Umbilical cord (tissue), 2 donors: ENCODE data around the gene STARD9. TPM values are rescaled to one million over a fixed set of nuclear protein-coding genes. Genes with fewer than 3 reads are reported as not detected.
"Not testable (repeated sequence)": the region's sequence is repeated elsewhere in the genome, so short reads cannot be mapped to it uniquely, and the experiment has no call there.

Experiments
- DNase-seq: peaks from one replicate; pipeline ENCODE4 v3.0.0-alpha.2; 2015; ENCODE audit warnings: low spot score
- total RNA-seq: library from RNA; depleted of rRNA; stranded (reverse); fragments of >200 nt; gene quantifications from one replicate; pipeline ENCODE4 v1.2.3, GENCODE V29; 2014; ENCODE audit warnings: low replicate concordance; ENCODE audit not compliant: insufficient read depth

STARD9 gene
- total RNA-seq, 1 donor from 2014 or later: 20.5 TPM

DNA sequence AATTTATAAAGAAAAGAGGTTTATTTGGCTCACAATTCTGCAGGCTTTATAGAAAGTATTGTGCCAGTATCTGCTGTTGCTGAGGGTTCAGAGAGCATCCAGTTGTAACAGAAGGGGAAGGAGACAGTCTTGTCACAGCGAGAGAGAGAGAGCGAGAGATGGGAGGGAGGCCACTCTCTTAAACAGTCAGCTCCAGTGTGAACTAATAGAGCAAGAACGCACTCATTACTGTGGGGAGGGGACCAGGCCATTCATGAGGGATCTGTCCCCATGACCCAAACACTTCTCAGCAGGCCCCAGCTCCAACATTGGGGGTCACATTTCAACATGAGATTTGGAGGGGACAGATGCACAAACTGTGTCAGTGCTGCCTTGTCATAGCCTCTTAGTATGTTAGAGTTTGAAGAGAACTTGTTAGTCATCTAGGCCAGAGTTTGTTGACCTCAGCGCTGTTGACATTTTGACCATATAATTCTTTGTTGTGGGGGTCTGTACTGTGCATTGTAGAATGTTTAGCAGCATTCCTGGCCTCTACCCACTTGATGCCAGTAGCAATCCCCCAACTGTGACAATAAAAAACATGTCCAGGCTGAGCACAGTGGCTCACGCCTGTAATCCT lies 15.3 kb downstream of the STARD9 start:
- DNase-seq: no peak

DNA sequence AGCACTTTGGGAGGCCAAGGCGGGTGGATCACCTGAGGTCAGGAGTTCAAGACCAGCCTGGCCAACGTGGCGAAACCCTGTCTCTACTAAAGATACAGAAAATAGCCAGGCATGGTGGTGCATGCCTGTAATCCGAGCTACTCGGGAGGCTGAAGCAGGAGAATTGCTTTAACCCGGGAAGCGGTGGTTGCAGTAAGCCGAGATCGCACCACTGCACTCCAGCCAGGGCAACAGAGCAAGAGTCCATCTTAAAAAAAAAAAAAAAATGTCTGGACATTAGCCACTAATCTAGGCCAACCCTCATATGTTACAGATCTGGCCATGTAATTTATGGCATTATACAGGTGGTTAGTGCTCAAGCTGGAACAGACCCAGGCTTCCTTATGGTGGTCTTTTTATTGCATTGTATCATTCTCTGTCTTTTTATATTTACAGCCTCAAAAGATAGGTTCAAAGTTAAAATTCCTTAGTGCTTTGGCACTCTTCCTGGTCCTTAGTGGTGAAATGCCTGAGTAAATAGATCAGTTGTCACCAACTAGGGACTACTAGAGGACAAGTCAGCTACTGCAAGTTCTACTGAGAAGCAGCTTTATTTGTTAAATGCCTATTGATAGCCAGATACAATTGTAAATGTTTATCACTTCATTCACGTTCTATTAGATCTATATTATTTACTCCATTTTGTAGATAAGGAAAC lies 16.0 kb downstream of the STARD9 start:
- DNase-seq: no peak

DNA sequence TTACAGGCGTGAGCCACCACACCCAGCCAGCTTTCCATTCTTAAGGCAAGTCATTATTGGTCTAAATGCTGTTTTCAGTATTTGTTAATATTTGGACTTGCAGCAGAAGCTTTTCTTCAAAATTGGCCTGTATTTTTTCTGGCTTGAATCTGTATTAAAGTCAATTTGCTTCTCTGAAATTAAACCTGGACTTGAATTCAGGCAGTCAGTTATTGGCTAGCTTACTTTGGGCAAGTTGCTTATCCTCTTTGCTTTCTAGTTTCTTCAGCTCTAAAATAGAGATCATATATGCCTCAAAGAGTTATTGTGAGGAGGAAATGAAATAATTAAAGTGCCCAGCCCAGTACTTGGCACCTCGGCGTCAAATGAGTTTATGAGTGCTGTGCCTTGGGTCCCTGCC lies 17.3 kb downstream of the STARD9 start:
- no peak for DNase-seq

DNA sequence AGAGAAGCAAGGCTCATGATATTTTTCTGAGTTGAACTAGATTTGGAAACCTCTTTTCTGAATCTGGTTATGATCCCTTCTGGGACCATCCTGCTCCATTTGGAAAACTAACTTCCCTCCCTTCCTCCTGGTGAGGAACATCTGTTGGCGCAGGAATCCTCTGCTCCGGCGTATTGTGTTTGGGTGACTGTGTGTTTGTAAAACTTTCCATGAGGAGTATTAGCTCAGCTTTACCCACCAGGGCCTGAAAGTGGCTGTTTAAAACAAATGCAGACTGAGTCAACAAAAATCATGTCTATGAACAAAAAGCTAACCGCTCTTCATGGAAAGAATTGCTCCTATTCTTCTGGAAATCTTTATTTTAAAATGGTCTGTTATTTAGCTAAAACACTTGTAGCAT lies 17.7 kb downstream of the STARD9 start:
- DNase-seq: peak; percentile 66

DNA sequence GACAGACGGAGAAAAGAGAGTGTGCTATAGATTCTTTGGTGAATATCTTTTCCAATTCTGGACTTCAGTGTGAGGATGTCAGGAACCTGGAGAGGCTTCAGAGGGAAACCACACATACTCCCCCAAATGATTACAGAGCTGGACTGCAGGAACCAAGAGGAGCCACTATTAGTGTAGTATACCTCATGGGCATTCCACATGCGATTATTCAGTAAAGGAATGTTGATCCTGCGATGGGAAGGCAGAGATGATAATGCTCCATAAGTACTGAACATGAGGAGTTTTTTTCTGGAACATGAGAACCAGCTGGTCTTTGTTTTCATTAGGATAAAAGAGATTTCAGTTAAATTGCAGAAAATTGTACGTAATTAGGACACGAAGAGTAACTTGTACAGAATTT lies 18.7 kb downstream of the STARD9 start:
- no peak for DNase-seq

DNA sequence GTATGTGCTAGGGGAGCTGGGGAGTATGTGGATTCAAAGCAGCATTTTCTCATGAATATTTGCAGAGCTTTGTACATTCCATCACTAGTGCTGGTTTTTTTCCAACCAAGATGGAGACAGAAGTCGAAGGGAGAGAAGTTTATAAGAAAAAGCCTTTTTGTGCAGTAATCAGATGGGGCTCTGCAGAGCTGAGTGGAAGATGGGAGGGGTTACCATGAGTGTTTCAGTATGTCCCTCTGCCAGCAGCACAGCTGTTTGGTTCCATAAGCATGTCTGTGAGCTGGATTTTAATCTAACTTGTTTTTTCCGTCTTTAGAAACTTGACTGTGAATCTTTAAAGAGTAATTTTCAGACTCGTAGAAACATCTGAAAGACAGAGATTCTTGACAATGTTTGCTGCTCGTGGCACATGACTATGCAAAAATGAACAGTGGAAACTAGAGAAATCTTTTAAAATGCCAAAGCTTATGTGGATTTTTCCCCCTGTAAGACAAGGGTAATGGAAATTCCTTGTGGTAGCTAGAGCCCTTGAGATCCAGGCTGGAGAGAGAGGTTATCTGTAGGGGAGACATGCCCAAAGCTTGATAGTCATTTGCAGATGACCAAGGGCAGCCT lies 20.3 kb downstream of the STARD9 start:
- peak; percentile 94 for DNase-seq

DNA sequence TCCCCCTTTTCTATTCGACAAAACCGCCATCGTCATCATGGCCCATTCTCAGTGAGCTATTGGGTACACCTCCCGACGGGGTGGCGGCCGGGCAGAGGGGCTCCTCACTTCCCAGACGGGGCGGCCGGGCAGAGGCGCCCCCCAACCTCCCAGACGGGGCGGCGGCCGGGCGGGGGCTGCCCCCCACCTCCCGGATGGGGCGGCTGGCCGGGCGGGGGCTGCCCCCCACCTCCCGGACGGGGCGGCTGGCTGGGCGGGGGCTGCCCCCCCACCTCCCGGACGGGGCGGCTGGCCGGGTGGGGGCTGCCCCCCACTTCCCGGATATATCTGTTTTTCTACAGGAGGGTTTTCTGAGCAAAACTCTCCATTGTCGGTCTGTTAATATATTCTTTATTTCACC lies 25.9 kb downstream of the STARD9 start:
- not testable (repeated sequence) for DNase-seq

DNA sequence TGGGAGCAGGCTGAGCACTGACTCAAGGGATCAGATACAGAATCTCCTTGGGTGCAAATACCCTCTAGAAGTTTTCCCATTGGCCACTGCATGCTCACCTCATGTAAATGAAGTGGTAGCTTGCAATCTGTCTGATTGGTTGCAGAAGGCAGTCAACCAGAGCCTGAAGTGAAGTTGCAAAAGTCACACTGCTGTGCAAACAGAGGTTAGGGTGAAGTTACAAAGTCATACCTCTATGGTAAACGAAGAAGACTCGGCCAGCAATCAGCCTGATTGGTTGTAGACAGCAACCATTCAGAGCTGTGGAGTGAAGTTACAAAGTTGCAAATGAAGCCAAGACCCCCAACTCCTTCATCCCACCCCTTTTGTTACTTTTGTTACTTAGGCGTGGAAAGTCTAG lies 27.1 kb downstream of the STARD9 start:
- no peak for DNase-seq

DNA sequence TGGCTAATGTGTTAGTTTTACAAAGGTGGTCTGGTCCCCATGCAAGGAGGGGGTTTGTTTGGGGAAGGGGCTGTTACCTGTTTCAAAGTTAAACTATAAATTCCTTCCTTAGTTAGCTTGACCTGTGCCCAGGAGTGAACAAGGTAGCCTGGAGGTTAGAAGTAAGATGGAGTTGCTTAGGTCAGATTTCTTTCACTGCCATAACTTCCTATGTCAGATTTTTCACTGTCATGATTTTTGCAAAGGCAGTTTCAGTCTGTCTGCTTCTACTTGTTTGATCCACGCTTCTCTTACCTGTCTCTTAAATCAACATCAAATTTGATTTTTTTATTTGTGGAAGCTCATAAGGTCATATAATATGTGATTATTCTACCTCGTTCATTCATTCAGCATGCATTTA lies 28.6 kb downstream of the STARD9 start:
- DNase-seq: no peak

DNA sequence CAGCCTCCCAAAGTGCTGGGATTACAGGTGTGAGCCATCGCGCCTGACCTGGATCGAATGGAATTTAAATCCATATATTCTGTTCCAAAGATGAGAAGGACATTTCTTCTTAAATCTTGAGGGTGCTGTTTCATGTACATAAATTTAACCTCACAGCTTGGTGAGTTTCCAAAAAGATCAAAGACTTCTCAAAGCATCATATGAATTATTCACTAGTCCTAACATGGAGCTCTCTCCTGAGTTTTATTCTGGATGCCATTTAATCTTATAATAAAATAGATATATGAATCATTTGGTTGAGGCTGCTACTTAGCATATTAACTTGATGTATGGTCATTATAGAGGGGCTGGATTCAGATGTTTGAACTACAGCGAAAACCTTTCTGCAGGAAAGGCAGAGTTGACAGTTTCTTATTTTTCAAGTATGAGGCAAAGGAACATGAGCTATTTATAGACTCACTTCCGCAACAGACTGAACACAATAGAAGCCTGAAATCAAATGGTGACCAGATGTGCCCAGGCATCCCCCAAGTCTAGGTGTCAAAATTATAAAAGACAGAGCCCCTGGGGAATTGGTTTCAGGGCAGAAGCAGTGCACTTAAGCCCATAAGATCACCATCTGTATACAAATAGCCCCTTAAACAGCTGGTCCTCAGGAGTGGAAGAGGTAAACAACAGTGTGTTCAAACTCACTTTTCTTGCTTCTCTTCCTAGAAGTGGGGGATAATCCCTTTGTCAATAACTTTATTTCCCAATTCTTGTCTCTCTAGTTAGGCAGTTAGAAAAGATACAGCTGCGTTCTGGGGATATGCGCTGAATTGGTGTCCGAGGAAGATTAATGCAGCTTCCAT lies 29.7 kb downstream of the STARD9 start:
- peak; percentile 49 for DNase-seq

DNA sequence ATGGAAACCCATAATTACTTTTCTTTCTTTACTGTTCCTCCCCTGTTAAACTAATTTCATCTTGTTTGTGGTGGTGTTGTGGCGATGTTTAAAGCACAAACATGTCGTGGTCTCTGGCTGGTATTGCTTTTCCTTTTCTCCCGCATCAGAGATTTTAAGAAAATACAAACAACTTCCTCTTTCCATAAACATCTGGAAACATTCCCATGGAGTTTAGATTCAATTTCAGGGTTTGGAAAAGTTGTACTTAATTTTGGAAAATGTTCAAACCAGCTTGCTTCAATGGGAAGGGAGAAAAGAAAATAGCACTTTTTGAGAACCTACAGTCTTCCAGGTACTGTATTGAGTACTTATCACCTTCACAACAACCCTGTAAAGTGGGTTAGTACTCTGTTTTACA lies 30.4 kb downstream of the STARD9 start:
- no peak for DNase-seq

DNA sequence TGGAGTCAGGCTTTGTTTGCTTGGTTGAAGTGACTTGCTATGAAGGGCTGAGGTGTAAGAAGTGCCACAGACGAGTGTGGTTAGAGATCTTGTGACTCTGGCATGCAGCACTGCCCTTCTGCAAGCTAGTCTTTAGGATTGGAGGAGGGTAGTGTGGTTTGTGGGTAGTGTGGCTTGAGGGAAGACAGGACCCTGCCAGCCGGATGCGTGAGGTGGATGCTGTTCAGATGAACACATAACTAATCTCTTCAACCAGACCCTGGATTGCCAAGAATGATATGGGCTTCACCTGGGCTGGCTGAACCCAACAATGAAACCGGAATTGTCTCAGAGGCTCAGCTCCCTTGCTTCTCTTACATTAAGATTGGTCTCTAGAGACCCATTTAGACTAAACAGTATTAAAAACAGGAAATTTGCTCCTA lies 32.7 kb downstream of the STARD9 start:
- DNase-seq: no peak

DNA sequence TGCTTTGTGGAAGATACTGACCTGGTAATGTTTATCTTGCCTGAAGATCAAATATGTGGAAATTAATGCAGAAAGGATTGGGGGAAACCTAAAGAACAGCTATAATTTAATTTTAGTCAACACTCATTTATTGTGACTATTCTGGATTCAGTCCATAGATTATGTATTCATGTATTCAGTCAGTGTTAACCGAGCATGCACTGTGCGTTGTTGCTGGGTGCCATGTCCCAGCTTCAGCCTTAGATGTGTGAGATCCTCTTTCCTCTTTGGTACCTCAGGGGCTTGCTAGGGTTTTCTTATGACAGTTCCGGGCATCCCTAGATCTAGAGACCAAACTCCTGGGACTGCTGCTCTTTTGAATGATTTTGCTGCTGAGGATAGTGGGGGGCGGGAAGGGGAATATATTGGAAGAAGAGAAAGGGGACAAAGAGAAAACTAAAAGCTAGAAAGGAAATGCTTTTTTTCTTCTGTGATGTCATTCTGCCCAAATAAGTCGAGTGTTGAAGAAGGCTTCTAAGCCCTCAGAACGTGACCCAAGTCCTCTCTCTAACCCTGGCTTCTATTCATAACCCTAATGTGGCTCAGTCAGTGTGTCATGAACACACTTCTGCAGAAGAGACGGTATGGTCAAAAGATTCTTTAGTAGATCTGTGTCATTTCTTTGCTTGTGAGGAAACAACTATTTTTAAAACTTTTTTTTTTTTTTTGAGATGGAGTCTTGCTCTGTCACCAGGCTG lies 33.5 kb downstream of the STARD9 start:
- DNase-seq: no peak

DNA sequence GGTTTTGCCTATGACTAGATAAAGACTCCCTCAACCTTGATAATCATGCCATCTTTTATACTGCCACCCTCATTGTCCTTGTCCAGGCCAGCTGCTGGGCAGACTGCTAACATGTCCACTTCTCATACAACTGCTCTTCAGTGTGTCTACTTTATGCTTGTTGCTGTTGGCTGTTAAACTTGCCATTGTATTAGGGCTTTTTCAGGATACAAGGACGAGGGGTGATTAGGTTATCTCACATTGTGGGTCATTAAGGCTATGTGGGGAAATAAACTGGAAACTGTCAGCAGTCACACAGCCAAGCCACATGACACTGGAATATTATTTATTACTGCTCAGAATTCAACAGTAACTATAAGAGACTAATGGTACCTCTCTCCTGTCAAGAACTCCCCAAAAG lies 36.1 kb downstream of the STARD9 start:
- no peak for DNase-seq

DNA sequence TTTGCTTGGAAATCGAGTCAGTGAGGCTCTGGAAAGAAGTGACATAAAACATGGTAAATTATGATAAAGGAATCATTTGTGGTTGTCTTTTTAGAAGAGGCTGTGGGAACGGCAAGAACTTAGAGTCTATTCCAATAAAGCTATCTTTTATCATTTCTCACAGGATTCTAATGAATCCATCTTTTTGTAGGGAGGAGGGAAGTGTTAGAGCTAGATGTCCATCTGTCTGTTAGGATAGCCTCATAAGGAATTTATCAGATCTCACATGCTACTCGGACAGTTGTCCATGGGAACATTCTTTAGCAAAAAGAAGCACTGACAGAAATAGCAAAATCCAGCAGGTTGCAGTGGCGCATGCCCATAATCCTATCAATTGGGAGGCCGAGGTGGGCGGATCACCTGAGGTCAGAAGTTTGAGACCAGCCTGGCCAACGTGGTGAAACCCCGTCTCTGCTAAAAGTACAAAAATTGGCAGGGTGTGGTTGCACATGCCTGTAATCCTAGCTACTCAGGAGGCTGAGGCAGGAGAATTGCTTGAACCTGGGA lies 37.0 kb downstream of the STARD9 start:
- no peak for DNase-seq

DNA sequence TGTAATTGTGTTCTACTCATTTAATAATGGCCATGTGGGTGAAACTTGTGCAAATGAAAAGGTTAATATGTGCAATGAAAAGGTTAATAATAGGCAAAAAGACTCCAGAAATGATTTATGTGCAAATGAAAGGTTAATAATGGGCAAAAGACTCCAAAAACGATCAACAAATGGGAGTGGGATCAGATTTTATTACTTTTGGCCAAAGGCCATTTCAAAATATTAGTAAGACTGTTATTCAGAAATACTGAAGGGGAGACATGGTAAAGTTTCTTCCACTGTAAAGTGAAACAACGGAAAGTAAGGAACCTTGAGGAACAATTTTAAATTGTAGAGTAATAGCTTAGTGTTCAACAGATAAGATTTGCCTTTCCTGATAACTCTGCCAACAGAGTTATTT lies 40.7 kb downstream of the STARD9 start:
- peak; percentile 20 for DNase-seq

DNA sequence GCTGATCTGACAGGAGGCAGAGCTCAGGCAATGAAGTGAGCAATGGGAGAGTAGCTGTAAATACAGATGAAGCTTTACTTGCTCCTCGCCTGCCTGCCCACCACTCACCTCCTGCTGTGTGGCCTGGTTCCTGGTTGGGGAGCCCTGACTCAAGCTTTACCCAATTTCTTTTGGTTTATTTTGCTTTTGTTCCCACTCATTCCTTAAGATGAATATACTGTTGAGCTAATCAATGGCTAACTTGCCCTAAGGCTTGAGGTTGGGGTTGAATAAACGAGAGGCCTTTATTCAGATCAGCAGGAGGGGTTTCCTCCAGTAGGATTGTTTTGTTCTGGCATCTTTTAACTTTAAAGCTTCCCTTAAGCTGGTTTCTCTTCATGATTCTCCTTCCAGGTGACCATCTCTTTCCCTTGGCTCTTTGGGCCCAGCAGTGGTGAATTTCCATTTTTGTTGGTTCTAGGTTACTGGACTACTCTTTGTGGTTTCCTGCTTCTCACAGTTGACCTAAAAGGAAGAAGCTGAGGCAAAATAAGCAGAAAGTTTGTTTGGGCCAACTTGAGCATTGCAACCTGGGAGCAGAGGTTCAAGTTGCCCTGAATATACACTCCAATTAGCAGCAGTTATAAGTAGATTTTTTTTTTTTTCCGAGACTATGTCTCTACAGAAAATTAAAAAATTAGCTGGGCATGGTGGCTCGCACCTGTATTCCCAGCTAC lies 44.4 kb downstream of the STARD9 start:
- no peak for DNase-seq

DNA sequence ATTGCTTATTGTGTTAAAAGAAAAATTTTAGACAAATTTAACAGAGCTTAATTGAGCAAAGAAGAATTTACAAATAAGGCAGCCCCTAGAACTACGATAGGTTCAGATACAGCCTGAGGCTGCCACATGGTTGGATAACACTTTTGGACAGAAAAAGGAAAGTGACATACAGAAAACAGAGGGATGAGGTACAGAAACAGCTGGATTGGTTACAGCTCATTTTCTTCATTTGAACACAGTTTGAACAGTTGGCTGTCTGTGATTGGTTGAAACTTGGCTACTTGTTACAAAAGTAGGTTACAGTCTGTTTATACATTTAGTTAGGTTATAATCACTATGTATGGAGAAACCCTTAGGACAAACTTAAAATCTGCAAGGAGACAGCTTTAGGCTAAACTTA lies 46.0 kb downstream of the STARD9 start:
- no peak for DNase-seq

DNA sequence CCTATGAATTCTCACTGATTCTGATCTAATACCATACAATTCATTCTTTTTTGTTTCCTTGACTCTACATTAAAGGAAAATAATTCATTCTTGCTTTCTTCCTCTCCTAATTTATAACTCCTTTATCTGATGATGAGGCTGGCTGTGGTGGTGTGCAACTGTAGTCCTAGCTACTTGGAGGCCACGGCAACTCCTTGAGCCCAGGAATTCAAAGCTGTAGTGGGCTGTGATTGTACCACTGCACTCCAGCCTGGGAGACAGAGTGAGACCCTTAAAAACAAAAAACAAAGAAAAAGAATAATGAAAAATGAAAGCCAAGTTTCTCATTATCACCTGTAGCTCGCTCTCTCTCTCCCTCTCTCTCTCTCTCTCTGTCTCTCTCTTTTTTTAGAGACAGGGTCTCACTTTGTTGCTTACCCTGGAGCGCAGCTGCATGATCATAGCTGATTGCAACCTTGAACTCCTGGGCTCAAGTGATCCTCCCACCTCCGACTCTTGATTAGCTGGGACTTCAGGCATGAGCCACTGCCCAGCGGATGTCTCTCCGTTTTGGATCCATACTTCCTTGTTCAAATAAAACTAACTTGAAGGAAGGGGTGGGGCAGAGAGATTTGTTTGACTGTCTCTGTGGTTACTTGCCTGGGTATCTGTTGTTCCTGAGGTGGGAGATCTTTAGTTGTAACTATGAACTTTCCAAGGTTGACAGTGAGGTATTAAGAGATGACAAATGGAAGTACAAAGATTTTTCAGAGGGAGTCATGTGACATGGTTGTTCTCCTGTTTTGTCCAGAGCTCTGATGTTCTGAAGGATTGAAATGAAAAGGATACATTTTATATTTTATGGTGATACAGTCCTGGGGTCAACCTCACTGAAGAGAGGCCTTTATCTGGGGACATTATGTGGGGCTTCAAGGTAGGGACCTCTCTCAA lies 46.9 kb downstream of the STARD9 start:
- DNase-seq: no peak
